ENCODE results near the gene IFT20. TPM values are rescaled to one million over a fixed set of nuclear protein-coding genes. Genes with fewer than 3 reads are reported as not detected.

Gene IFT20
- total and polyA plus RNA-seq, 10 of the 15 experiments (the other 5 are each of a cell fraction or from before 2014, with no cell fraction given): 9.4 to 38.2 (median 19.1) TPM

GRCh38 chr17:28335201-28335958, at the start of gene IFT20, which contains the start of gene TNFAIP1 (continued):
- TF ChIP-seq BHLHE40 (IDR thresholded peaks at IDR 0.05; ENCODE audit: borderline replicate concordance in 1 of 2, low read depth in 2 of 2, low read length in 1 of 2): peak in 1 of 2 experiments; percentile 12; a peak in 1 of 4 replicates
- no peak for TF ChIP-seq ZNF687 (IDR thresholded peaks at IDR 0.05)
- TF ChIP-seq NR2C1 (IDR thresholded peaks at IDR 0.05): peak; percentile 100
- TF ChIP-seq E2F4 (IDR thresholded peaks at IDR 0.05; ENCODE audit: low read depth, low read length): peak; percentile 65; the same call in 1 of the 2 replicates
- TF ChIP-seq STAT3 (IDR thresholded peaks at IDR 0.05; ENCODE audit: low read depth, low read length): no peak
- TF ChIP-seq NBN (IDR thresholded peaks at IDR 0.05): peak; percentile 100
- peak; percentile 58; the same call in 1 of the 2 replicates for TF ChIP-seq BRCA1 (IDR thresholded peaks at IDR 0.05; ENCODE audit: low read depth, low read length)
- peak; percentile 44; the same call in 1 of the 2 replicates for TF ChIP-seq MAX (IDR thresholded peaks at IDR 0.05; ENCODE audit: low read depth, low read length)
- TF ChIP-seq ZBTB40 (IDR thresholded peaks at IDR 0.05; ENCODE audit: borderline replicate concordance): peak; percentile 98
- peak; percentile 52 for TF ChIP-seq ZBTB11 (CRISPR knock-in tag; IDR thresholded peaks at IDR 0.05)
- 0 out of 2 replicates have a peak, but pooled peaks have one; percentile 41 for TF ChIP-seq RELB (IDR thresholded peaks at IDR 0.05; ENCODE audit: low read depth)
- no peak for TF ChIP-seq EZH2 (IDR thresholded peaks at IDR 0.05; ENCODE audit: borderline replicate concordance, control insufficient read depth, low read depth, low read length)
